CD4-positive, alpha-beta T cell treated with Interleukin-2 at 100 ng/mL for 4 hours (primary cell): ENCODE measurements around the gene STK35.
A peak's percentile ranks its signal among the peaks of the same experiment; 100 is the strongest.

Source experiments
- DNase-seq: peaks from one replicate; pipeline ENCODE4 v3.0.0-alpha.2; 2020; ENCODE audit warnings: low spot score

STK35 gene

GRCh38 chr20:2108498-2108897, 6.9 kb downstream of the STK35 start:
- DNase-seq, result no peak

DNA sequence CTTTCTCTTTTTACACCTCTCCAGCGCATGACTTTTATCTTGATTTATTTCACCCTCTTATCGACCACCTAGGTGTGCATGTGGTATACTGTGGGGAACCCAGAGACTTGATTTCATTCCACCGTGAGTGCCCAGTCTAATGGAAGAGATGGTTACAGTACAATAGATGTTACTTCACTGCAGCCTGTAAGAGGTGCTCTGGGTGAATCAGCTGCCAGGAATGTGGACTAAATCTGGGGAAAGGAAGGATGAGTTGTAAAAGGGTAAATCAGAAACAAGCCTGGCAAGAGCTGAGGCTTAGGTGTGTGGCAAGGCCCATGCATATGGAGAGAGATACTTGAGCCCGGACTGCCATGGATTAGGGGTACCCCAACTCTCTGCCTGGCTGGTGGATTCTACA, 7.4 kb downstream of the STK35 start:
- DNase-seq, result no peak

DNA sequence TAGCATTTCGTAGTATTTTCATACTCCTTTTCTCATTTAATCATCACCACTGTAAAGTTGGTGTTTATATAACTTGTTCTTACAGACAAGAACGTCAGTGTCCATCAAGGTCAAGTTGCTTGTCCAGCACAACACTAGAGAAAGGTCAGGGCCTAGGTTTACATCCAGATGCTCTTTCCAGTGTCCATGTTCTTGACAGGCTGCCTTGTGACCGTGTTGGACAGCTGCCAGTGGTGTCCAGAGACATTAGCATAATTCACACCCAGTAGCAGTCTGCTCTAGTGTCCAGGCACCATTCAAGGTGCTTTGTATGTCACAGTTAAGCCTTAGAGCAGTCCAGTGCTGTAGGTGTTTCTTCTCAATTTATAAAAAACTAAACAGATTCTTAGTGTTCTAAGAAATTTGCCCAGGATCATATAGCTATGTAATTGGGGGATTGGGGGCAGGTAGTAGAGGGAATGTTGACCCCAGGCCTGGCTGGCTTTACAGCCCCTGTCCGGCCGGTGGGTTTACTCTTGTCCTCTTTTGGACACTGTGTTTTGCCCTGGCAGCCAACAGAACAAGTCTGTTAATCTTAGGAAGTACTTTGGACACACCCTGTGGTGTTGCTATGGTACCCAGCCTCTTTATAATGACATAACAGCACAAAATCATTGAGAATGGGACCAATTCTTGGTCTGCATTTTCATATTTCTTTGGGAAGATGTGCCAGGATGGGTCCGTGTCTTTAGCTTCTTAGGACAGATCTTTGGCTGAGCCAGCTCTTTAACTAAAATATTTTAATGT, 8.0 kb downstream of the STK35 start:
- peak; percentile 17 for DNase-seq

DNA sequence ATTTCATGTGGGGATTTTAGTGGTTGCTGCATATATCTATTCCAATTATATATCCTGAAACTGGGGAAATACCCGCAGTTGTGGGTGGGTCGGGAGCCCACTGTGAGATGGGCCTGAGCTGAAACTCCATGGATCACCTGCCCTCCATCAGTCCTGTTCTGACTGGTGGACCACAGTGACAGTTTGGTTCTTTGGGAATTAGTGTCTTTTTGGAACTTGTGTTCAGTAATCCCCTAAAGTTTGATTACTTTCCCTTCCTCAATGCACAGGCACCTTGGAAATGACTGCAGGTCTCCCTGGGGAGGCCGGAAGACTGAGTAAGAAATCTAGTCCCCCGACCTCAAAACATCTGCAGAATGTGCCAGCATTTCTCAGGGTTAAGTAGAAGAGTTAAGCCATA, 11.3 kb downstream of the STK35 start:
- DNase-seq, result no peak

GRCh38 chr20:2114127-2114959, 12.7 kb downstream of the STK35 start:
- DNase-seq, result no peak

DNA sequence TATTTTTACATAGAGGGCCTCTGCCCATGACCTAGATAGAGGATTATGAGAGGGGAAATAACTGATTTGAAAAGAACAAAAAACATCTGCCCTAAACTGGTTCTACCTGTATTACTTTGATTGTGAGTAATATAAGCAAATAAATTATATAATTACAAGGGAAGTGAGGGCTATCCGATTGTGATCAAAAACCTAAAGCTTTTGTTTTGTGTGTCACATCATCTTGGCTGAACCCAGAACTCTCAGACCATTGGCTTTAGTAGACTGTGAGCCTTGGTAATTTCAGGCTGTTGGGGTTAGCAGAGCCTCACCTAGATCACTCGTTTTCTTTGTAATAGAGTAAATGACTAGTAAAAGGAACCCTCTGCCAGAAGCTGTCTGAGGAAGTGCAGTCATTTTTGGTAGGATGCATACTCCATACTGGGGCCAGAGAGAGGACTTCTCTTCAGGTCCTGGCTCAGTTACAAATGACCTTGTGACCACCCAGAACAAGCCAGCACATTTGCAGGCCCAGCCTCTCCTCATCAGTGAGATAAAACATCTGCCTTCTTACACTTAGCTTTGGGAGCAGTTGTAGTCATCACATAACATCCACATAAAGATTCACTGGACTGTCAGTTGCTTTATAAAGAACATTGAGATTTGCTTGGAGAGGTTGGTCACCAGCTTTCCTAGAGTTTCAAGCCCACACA, 13.5 kb downstream of the STK35 start:
- DNase-seq, result no peak

DNA sequence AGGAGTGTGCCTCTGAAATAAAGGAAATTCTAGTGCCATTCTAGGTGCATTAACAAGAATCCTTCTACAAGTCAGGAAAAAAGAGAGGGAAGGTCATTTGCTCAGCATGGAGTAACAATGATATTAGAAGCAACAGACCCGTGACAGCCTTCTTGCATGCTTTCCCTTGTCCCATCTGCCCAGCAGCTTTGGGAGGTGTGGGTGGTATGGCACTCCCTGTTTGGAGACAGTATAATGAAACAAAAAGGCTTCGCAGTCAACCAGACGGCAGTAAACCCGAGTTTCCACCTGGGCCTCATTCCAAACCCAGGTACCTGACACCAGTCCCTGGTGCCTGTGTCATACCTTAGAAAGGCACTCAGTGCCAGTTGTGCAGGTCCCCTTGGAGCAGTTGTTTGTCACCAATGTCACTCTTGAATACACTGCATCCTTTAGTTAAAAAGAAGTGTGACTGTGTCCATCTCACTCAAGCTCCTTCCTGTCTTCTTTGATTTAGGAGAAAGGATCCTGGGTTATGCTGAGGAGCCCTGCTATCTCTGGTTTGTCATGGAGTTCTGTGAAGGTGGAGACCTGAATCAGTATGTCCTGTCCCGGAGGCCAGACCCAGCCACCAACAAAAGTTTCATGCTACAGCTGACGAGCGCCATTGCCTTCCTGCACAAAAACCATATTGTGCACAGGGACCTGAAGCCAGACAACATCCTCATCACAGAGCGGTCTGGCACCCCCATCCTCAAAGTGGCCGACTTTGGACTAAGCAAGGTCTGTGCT, 14.7 kb downstream of the STK35 start:
- no peak for DNase-seq

- DNase-seq, result no peak
Measured at GRCh38 chr20:2118783-2119182, 17.2 kb downstream of the STK35 start.

DNA sequence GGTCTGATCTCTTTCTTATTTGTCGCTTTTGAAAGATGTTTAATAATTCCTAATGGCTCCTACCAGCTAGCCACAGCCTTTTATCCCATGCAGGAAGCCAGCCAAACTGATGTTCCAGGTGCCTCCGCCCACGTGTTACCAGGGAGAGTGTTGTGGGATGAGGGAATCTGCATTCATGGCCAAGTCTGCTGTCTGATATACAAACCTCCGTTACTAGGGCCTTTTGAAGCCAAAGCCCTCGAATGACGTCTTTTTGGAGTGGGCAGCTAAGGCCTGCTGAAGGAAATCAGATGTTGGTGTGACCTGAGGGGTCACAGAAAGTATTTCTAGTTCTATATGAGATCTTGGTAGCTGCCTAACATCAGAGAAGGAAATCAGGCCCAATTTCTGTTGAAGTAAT, 21.3 kb downstream of the STK35 start:
- DNase-seq, result no peak

DNA sequence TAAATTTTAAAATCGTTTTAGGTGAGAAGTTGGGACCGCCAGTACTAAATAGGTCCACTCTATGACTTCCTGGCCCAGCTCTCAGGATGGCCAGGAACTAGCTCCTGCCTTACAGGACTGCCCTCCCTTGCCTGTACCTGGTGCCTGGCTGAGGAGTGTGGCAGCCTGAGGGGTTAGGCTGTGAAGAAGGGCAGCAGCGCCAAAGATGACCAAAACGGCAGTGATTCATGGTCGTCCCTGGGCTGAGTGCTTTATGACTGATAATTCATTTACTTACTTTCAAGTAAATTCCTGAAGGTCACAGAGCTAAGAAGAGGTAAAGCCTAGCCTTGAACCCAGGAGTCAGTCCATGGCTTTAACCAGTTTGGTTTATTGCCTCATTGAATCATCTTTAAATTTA, 22.1 kb downstream of the STK35 start:
- no peak for DNase-seq

DNA sequence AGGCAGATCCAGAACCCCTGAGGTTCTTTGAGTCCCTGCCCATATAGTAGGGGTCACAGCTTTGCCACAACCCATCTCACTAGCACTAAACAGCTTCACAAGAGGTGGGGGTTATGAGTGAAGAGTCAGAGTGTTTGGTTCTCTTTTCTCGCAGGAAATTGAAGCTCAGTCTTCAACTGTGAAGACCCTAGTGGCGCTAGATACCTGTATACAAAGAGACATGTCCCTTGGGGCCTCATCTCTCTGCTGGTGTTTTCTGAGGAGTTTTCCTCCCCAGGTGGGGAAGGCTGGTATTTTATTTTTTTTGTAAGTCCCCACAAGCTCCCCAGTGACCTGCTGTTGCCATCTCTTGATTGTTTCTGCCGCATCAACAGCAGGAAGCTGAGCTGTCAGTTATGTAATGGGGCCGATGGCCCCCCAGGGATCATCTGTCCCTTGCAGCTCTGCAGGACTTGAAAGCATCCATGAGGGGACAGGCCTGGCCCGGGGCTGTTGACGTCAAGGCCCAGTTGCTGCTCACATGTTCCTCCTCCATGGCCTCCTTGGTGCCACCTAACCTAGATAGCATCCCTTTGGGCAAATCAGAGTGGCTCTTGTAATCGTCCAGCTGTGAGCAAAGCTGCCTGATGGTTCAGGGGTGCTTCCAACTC, 23.1 kb downstream of the STK35 start:
- DNase-seq, result no peak

GRCh38 chr20:2125474-2126112, 24.0 kb downstream of the STK35 start:
- no peak for DNase-seq

- no peak for DNase-seq
Measured at GRCh38 chr20:2127238-2127637, 25.6 kb downstream of the STK35 start.

- DNase-seq, result no peak
Measured at GRCh38 chr20:2128542-2128941, 26.9 kb downstream of the STK35 start.

- no peak for DNase-seq
Measured at GRCh38 chr20:2130062-2130591, 28.5 kb downstream of the STK35 start.

GRCh38 chr20:2130683-2131082, 29.1 kb downstream of the STK35 start:
- no peak for DNase-seq

DNA sequence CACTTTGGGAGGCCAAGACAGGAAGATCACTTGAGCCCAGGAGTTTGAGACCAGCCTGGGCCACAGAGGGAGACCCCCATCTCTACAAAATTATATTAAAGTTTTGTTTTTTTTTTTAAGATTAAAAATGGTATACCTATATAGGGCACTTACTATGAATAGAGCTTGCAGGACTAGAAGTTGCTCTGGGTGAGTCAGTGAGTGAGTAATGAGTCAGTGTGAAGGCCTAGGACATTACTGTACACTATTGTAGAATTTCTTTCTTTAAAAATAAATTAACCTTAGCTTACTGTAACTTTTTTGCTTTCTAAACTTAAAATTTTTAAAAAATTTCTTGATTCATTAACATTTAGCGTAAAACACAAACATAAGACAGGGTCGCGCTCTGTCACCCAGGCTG, 29.7 kb downstream of the STK35 start:
- peak; percentile 5 for DNase-seq

DNA sequence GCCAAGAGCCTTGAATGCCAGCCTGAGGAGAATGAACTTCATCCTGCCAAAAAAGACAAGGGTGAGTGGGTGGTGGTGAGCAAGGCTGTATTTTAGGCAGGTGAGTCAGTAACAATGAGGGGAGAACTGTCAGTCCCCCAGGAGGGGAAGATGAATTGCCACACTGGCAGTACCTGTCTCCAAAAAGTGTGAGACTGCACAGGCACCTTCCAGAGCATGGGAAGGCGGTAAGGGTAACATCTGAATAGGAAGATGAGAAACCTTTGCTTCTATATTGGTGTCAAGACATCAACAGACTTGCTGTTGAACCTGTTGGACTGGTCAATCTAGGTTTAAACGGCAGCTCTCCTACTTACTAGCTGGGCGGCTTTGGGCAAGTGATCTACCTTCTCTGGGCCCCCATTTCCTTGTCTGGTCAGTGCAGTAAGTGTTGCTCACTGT, 30.9 kb downstream of the STK35 start:
- no peak for DNase-seq

DNA sequence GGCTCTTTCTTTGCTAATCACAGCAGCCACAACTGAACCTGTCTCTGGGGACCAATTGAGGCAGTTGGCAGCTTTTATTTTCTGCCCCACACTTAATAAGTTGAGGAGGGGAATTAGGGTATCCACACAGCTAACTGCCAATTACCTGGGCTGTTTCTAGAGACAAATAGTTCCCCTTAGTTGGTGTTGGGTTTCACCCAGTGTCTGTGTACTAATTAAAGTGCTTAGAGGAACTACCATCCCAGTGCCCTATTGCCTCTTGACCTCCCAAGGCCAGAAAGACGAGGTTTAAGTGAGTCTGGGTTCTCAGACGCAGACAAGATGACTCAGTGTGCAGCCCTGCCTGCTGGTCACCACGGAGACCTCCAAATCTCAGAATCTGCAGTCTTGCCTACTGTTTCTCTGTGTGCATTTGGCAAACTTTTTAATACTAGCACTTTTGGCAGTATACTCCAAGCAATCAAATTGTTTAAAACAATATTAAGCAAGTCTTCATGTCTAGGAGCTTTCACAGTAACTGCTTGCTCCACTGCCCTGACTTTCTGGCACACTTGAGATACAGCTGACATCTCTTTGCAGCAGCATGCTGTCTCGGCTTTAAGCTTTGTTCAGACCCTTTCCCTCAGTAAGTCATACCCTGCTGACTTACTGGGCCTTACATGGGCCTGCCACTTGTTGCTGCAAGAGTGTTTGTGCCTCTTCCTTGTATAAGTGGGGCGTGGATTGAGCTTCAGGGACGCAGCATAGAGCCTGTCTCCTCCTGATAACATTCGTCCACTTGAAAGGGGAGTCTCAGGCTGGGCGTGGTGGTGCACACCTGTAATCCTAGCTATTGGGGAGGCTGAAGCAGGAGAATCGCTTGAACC, 31.9 kb downstream of the STK35 start:
- no peak for DNase-seq

DNA sequence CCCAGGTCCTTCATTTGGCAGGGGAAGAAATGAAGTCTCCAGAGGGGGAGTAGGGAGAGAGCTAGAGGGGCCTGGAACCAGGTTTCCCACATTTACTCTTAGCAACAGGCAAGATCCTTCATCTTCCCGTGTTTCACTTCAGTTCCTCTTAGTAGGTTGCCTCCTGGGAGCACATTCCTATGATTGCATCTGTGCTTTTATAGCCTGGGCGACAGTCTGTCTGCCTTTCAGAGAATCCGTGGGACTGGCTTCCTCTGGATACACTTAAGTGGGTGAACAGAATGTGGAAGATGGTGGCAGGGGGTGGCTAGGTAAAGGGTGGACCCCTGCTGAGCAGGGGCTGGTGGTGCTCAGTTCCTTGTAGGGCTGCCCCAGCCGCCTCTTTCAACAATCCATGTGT, 33.4 kb downstream of the STK35 start:
- no peak for DNase-seq
